ENCODE results near the gene PPCS. TPM values are rescaled to one million over a fixed set of nuclear protein-coding genes. Genes with fewer than 3 reads are reported as not detected.

PPCS gene
- total and polyA plus RNA-seq, 2 of the 8 experiments (the other 6 are each of a cell fraction or from before 2014, with no cell fraction given), result 24.5 to 35.3 TPM

DNA sequence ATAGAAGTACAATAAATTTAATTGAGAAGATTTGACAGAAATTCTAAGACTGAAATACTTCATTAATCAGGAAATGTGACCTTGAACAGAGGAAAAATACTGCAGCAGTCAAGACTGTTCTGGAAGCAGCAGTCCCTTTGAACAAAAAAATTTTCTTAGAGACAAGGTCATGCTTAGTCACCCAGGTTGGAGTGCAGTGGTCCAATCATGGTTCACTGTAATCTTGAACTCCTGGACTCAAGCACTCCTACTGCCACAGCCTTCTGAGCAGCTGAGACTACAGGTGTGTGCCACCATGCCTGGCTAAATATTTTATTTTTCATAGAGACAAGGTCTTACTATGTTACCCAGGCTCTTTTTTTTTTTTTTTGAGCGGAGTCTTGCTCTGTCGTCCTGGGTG, 4.9 kb downstream of the PPCS start:
- ChIA-PET POLR2A (ENCODE audit: partially characterized antibody) (interaction anchor here (0.6 kb wide), 1 partner anchor 124 kb away, joined by 3 read pairs; no protein-coding TSS in a partner anchor), CTCF (ENCODE audit: partially characterized antibody) (no interaction called here)
- TF ChIP-seq JUND (IDR thresholded peaks at IDR 0.05; ENCODE audit: low read length) (no peak), CTBP2 (IDR thresholded peaks at IDR 0.05; ENCODE audit: borderline replicate concordance, insufficient read depth, insufficient read length, low read length) (no peak), GTF2F1 (IDR thresholded peaks at IDR 0.05; ENCODE audit: borderline replicate concordance, low read depth, low read length) (no peak), HDAC6 (IDR thresholded peaks at IDR 0.05; ENCODE audit: low read depth, low read length) (no peak), ATF2 (IDR thresholded peaks at IDR 0.05; ENCODE audit: low read length) (no peak), PHF8 (conservative IDR thresholded peaks at IDR 0.05; ENCODE audit: low read depth, low read length) (no peak), BACH1 (IDR thresholded peaks at IDR 0.05; ENCODE audit: low read length) (no peak)

More for the DNA sequence above, 4.9 kb downstream of the PPCS start:
- no peak overlapping the region for H4K5ac ChIP-seq (ENCODE audit: insufficient read length, low read depth, low read length)
- H2BK120ac ChIP-seq (replicated peaks; ENCODE audit: low read depth, low read length), result no peak overlapping the region
- no peak overlapping the region for H3K9ac ChIP-seq (replicated peaks in 1 of 4; ENCODE audit: extremely low read depth in 1 of 4, low read depth in 3 of 4, low read length in 3 of 4)
- H3K4me2 ChIP-seq (ENCODE audit: insufficient read depth in 1 of 2, low read depth in 2 of 2, low read length in 2 of 2), result no peak overlapping the region
- H3K4me3 ChIP-seq (ENCODE audit: extremely low read depth in 1 of 4, insufficient read depth in 2 of 4, low read depth in 3 of 4, low read length in 4 of 4), result no peak overlapping the region
- no peak overlapping the region for H3K56ac ChIP-seq (replicated peaks; ENCODE audit: insufficient read length, low read depth, low read length)
- no peaks in the 10 kb centered on the region for H4K20me1 ChIP-seq (replicated peaks in 1 of 2; ENCODE audit: control insufficient read depth in 1 of 2, insufficient read depth in 2 of 2, low read length in 2 of 2)
- no peak overlapping the region for H2BK5ac ChIP-seq (ENCODE audit: low read depth, low read length)
- H4K8ac ChIP-seq (ENCODE audit: extremely low read depth, insufficient read depth, low read length), result no peak overlapping the region
- no peak overlapping the region for H4K91ac ChIP-seq (replicated peaks; ENCODE audit: insufficient read length, low read length)
- H3K23me2 ChIP-seq (ENCODE audit: low read depth, low read length), result peaks cover 14% of the 10 kb centered on the region
- no peaks in the 10 kb centered on the region for H3K79me1 ChIP-seq (ENCODE audit: low read depth, low read length)
- no peak overlapping the region for H2BK12ac ChIP-seq (ENCODE audit: low read depth, low read length)
- peaks cover 0 to 8% (median 2%) of the 10 kb centered on the region in 4 experiments; a peak in 3 of 7 replicates for H3K4me1 ChIP-seq (replicated peaks in 1 of 4; ENCODE audit: control insufficient read depth in 3 of 4, insufficient read depth in 4 of 4, low read length in 3 of 4)
- no peaks in the 10 kb centered on the region for H3K27me3 ChIP-seq (replicated peaks in 1 of 4; ENCODE audit: control insufficient read depth in 3 of 4, extremely low read depth in 1 of 4, insufficient read depth in 3 of 4, low read length in 3 of 4)
- no peak overlapping the region for H3K14ac ChIP-seq (ENCODE audit: insufficient read length)
- H3K36me3 ChIP-seq (ENCODE audit: control insufficient read depth in 2 of 4, insufficient read depth in 4 of 4, low read length in 3 of 4), result peaks cover 0 to 20% (median 4%) of the 10 kb centered on the region in 4 experiments; a peak in 2 of 8 replicates
- no peak overlapping the region for H2BK20ac ChIP-seq (ENCODE audit: low read length)
- no peaks in the 10 kb centered on the region for H3K9me3 ChIP-seq (ENCODE audit: insufficient read depth in 2 of 2, low read depth in 1 of 2, low read length in 1 of 2)
- no peak overlapping the region for H3K18ac ChIP-seq (ENCODE audit: extremely low read depth, low read length)
- no peak overlapping the region for H3K27ac ChIP-seq (ENCODE audit: low read depth, low read length)
- no peak overlapping the region for H3K23ac ChIP-seq (ENCODE audit: insufficient read length)
- no peak overlapping the region for H2BK15ac ChIP-seq (ENCODE audit: low read length)
- H2AFZ ChIP-seq (ENCODE audit: low read length), result no peak overlapping the region
- DNase-seq (ENCODE audit: low read depth in 1 of 2, low spot score in 2 of 2), result no peak
- WGBS, 2 experiments (ENCODE audit: extremely low coverage in 1 of 2, insufficient coverage in 1 of 2, insufficient read length in 1 of 2, insufficient replicate concordance in 2 of 2, low coverage in 1 of 2, low lambda C conversion rate in 2 of 2, missing lambda C conversion rate in 1 of 2), result no CpG with 5 or more reads among the region's 2 CpGs
- no peak overlapping the region for H3K4ac ChIP-seq (replicated peaks; ENCODE audit: insufficient read length, low read depth, low read length)
- H3K79me2 ChIP-seq (ENCODE audit: control insufficient read depth in 1 of 2, insufficient read depth in 2 of 2, low read length in 2 of 2), result no peaks in the 10 kb centered on the region
- H2AK5ac ChIP-seq (ENCODE audit: low read depth, low read length), result no peak overlapping the region
- no peak for FAIRE-seq
